ENCODE measurements around the gene PRAMEF12. TPM values are rescaled to one million over a fixed set of nuclear protein-coding genes. Genes with fewer than 3 reads are reported as not detected.

PRAMEF12 gene
- polyA plus RNA-seq, 1 donor from 2014 or later: not detected

DNA sequence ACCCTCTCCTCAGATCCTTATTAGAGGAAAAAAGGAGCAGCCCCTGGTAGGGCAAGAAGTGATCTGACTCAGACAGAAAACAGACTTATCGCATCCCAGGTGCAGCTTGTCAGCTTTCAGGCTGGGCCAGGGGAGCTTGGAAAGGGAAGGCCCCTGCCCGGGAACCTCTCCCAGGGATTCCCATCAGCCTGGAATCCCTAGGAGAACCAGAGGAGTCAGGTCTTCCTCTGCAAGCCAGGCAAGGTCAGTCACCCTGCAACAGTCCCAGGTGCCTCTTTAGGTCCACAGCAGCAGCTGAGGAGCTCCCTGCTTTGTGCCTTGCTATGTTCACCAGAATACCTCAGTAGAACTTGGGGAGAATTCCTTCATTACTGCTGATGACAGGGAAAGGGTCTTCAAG lies 2.9 kb upstream of the PRAMEF12 start:
- Histone ChIP-seq H3K4me2 (ENCODE audit: low read length) (no peak overlapping the region), H3K9me2 (ENCODE audit: insufficient read depth, low read length) (no peaks in the 10 kb centered on the region), H3K9me3 (ENCODE audit: low read length) (no peaks in the 10 kb centered on the region), H2AFZ (ENCODE audit: low read depth, low read length) (no peak overlapping the region), H3K36me3 (ENCODE audit: insufficient read depth, low read length) (no peaks in the 10 kb centered on the region), H3K4me3 (ENCODE audit: low read length) (no peak overlapping the region), H3K27me3 (ENCODE audit: insufficient read depth, low read depth, low read length) (no peaks in the 10 kb centered on the region), H3K9ac (ENCODE audit: low read length) (no peak overlapping the region), H3K27ac (ENCODE audit: low read length) (no peak overlapping the region), H3K79me2 (replicated peaks; ENCODE audit: insufficient read depth, low read length) (no peaks in the 10 kb centered on the region), H4K20me1 (ENCODE audit: insufficient read depth) (no peaks in the 10 kb centered on the region), H3F3A (ENCODE audit: insufficient read depth, low read length, poor library complexity, severe bottlenecking) (no peaks in the 10 kb centered on the region)
- TF ChIP-seq MXI1 (conservative IDR thresholded peaks at IDR 0.05; ENCODE audit: poor library complexity, severe bottlenecking) (no peak), TAF1 (IDR thresholded peaks at IDR 0.05; ENCODE audit: low read depth) (no peak), SMC3 (conservative IDR thresholded peaks at IDR 0.05; ENCODE audit: poor library complexity) (no peak), EP300 (conservative IDR thresholded peaks at IDR 0.05; ENCODE audit: poor library complexity, severe bottlenecking) (no peak), RAD21 (conservative IDR thresholded peaks at IDR 0.05) (no peak), EZH2 (IDR thresholded peaks at IDR 0.05; ENCODE audit: borderline replicate concordance, insufficient read depth, low read length, poor library complexity, severe bottlenecking) (no peak)
- TF ChIP-seq, protein P1, sequence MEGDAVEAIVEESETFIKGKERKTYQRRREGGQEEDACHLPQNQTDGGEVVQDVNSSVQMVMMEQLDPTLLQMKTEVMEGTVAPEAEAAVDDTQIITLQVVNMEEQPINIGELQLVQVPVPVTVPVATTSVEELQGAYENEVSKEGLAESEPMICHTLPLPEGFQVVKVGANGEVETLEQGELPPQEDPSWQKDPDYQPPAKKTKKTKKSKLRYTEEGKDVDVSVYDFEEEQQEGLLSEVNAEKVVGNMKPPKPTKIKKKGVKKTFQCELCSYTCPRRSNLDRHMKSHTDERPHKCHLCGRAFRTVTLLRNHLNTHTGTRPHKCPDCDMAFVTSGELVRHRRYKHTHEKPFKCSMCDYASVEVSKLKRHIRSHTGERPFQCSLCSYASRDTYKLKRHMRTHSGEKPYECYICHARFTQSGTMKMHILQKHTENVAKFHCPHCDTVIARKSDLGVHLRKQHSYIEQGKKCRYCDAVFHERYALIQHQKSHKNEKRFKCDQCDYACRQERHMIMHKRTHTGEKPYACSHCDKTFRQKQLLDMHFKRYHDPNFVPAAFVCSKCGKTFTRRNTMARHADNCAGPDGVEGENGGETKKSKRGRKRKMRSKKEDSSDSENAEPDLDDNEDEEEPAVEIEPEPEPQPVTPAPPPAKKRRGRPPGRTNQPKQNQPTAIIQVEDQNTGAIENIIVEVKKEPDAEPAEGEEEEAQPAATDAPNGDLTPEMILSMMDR (IDR thresholded peaks at IDR 0.05; ENCODE audit: poor library complexity, severe bottlenecking): no peak

DNA sequence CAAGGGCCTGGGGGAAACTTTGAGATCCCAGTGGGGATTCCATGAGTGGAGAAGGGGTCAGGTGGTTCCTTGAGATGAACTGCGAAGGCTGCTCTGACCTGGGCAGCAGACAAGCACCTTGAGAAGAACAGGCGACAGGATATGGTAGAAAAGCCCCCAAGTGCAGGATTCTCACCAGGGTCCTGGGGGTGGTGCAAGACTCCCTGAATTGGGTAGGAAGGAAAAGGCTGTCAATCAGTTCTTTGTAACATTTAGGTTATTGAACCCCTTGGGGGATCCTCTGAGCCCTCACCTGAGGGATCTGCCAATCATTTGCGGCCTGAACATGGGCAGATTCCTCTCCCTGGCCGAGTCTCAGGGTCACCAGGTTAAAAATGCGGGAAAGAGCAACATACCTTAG lies 2.4 kb upstream of the PRAMEF12 start:
- no peaks in the 10 kb centered on the region for H3K79me2 ChIP-seq (replicated peaks; ENCODE audit: insufficient read depth, low read length)
- TF ChIP-seq TAF1 (IDR thresholded peaks at IDR 0.05; ENCODE audit: low read depth): no peak
- TF ChIP-seq EZH2 (IDR thresholded peaks at IDR 0.05; ENCODE audit: borderline replicate concordance, insufficient read depth, low read length, poor library complexity, severe bottlenecking): no peak
- no peak for TF ChIP-seq RAD21 (conservative IDR thresholded peaks at IDR 0.05)
- TF ChIP-seq MXI1 (conservative IDR thresholded peaks at IDR 0.05; ENCODE audit: poor library complexity, severe bottlenecking): no peak
- TF ChIP-seq, protein P1 (IDR thresholded peaks at IDR 0.05; ENCODE audit: poor library complexity, severe bottlenecking): no peak
- TF ChIP-seq EP300 (conservative IDR thresholded peaks at IDR 0.05; ENCODE audit: poor library complexity, severe bottlenecking): no peak
- TF ChIP-seq POLR2AphosphoS5 (IDR thresholded peaks at IDR 0.05): no peak
- TF ChIP-seq, protein P2, sequence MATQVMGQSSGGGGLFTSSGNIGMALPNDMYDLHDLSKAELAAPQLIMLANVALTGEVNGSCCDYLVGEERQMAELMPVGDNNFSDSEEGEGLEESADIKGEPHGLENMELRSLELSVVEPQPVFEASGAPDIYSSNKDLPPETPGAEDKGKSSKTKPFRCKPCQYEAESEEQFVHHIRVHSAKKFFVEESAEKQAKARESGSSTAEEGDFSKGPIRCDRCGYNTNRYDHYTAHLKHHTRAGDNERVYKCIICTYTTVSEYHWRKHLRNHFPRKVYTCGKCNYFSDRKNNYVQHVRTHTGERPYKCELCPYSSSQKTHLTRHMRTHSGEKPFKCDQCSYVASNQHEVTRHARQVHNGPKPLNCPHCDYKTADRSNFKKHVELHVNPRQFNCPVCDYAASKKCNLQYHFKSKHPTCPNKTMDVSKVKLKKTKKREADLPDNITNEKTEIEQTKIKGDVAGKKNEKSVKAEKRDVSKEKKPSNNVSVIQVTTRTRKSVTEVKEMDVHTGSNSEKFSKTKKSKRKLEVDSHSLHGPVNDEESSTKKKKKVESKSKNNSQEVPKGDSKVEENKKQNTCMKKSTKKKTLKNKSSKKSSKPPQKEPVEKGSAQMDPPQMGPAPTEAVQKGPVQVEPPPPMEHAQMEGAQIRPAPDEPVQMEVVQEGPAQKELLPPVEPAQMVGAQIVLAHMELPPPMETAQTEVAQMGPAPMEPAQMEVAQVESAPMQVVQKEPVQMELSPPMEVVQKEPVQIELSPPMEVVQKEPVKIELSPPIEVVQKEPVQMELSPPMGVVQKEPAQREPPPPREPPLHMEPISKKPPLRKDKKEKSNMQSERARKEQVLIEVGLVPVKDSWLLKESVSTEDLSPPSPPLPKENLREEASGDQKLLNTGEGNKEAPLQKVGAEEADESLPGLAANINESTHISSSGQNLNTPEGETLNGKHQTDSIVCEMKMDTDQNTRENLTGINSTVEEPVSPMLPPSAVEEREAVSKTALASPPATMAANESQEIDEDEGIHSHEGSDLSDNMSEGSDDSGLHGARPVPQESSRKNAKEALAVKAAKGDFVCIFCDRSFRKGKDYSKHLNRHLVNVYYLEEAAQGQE (IDR thresholded peaks at IDR 0.05; ENCODE audit: borderline replicate concordance): no peak
- no peak for TF ChIP-seq SMC3 (conservative IDR thresholded peaks at IDR 0.05; ENCODE audit: poor library complexity)
- no peaks in the 10 kb centered on the region for H3K9me3 ChIP-seq (ENCODE audit: low read length)
- no peak overlapping the region for H3K9ac ChIP-seq (ENCODE audit: low read length)
- no peaks in the 10 kb centered on the region for H3K9me2 ChIP-seq (ENCODE audit: insufficient read depth, low read length)
- H3K4me3 ChIP-seq (ENCODE audit: low read length): no peak overlapping the region
- no peaks in the 10 kb centered on the region for H3K36me3 ChIP-seq (ENCODE audit: insufficient read depth, low read length)
- no peak overlapping the region for H3K4me2 ChIP-seq (ENCODE audit: low read length)
- no peaks in the 10 kb centered on the region for H4K20me1 ChIP-seq (ENCODE audit: insufficient read depth)
- H3K27me3 ChIP-seq (ENCODE audit: insufficient read depth, low read depth, low read length): no peaks in the 10 kb centered on the region
- H3K27ac ChIP-seq (ENCODE audit: low read length): no peak overlapping the region
- no peaks in the 10 kb centered on the region for H3F3A ChIP-seq (ENCODE audit: insufficient read depth, low read length, poor library complexity, severe bottlenecking)
- no peak overlapping the region for H2AFZ ChIP-seq (ENCODE audit: low read depth, low read length)

All from neural cell (in vitro differentiated cells).